K562 (cell line): ENCODE measurements around the gene NAP1L1. TPM values are rescaled to one million over a fixed set of nuclear protein-coding genes. Genes with fewer than 3 reads are reported as not detected.
A peak's percentile ranks its signal among the peaks of the same experiment; 100 is the strongest.

Source experiments
- CHD7 ChIP-seq: fragments of 200-600 bp; sonication (generic); IDR thresholded peaks from one replicate; pipeline ENCODE4 v1.6.1; 2012; ENCODE audit warnings: mild to moderate bottlenecking, low read depth, low read length, inconsistent platforms
- DLX4 ChIP-seq: fragments of 250-450 bp; sonication (Bioruptor Pico); IDR thresholded peaks from 2 replicates; pipeline ENCODE4 v1.6.1; 2021; ENCODE audit warnings: mild to moderate bottlenecking
- E2F8 ChIP-seq: fragments of 450-650 bp; IDR thresholded peaks from 2 replicates; pipeline ENCODE4 v1.7.1; 2018; ENCODE audit warnings: mild to moderate bottlenecking, low read depth; ENCODE audit not compliant: partially characterized antibody
- HLTF ChIP-seq: fragments of 450-650 bp; IDR thresholded peaks from 2 replicates; pipeline ENCODE4 v1.6.1; 2016
- MNT ChIP-seq, 2 experiments: fragments of 450-650 bp; conservative IDR thresholded peaks; 2 replicates each; pipeline ENCODE4 v1.6.1; 2017; ENCODE audit warnings: mild to moderate bottlenecking in 2 of 2, moderate library complexity in 2 of 2
- RUNX1 ChIP-seq: sonication (generic); IDR thresholded peaks from 2 replicates; pipeline ENCODE4 v1.6.1; 2016; ENCODE audit warnings: antibody characterized with exemption, low read depth
- SMAD4 ChIP-seq: fragments of 250-450 bp; sonication (Bioruptor Pico); conservative IDR thresholded peaks from 2 replicates; pipeline ENCODE4 v1.8.0; 2021; ENCODE audit warnings: inconsistent platforms, mild to moderate bottlenecking, moderate library complexity
- ZBTB8A ChIP-seq: fragments of 450-650 bp; IDR thresholded peaks from 2 replicates; pipeline ENCODE4 v1.6.1; 2018; ENCODE audit warnings: mild to moderate bottlenecking, moderate library complexity; ENCODE audit not compliant: partially characterized antibody
- ZC3H8 ChIP-seq: fragments of 450-650 bp; IDR thresholded peaks from 2 replicates; pipeline ENCODE4 v1.6.1; 2017
- ZNF57 ChIP-seq: fragments of 450-650 bp; formaldehyde crosslinking; IDR thresholded peaks from 2 replicates; pipeline ENCODE4 v1.4.0; 2020; ENCODE audit warnings: mild to moderate bottlenecking, moderate library complexity
- polyA plus RNA-seq, 8 experiments: library from polyadenylated mRNA; depleted of rRNA in 4 of 8; stranded (reverse) in 5 of 8; unstranded in 3 of 8; fragments of >200 nt; fragmentation: Nextera tagmentation in 2 of 8; fragmentation: Illumina TruSeq in 1 of 8; extraction: Ambion mirVana in 2 of 8; extraction: Trizol in 1 of 8; gene quantifications; 2 replicates each; pipeline versions ENCODE4 v1.2.1 to v1.2.3, GENCODE V29; 2011 to 2014; ENCODE audit warnings: inconsistent platforms in 1 of 8, missing spikeins in 1 of 8
- total RNA-seq, 7 experiments: library from RNA; depleted of rRNA in 6 of 7; stranded (reverse); fragments of >200 nt in 6 of 7; fragmentation: Illumina TruSeq in 2 of 7; extraction: Trizol in 2 of 7; gene quantifications; 2 replicates each; pipeline versions ENCODE4 v1.2.1 to v1.2.3, GENCODE V29; 2011 to 2021; ENCODE audit warnings: low replicate concordance in 1 of 7

The NAP1L1 gene
- total and polyA plus RNA-seq, 9 of the 15 experiments (the other 6 are each of a cell fraction or from before 2014, with no cell fraction given): 287 to 747 (median 450) TPM

GRCh38 chr12:76083904-76084862, at the start of gene NAP1L1 (continued):
- TF ChIP-seq CHD7 (no peak), ZBTB8A (no peak), MNT (conservative IDR thresholded peaks at IDR 0.05) (peak in 1 of 2 experiments; percentile 84; a peak in 3 of 4 replicates), RUNX1 (no peak), E2F8 (no peak), DLX4 (no peak), HLTF (no peak), ZC3H8 (no peak), SMAD4 (CRISPR knock-in tag) (no peak), ZNF57 (no peak)
